HCT116 (cell line): ENCODE measurements around the gene FLNA. TPM values are rescaled to one million over a fixed set of nuclear protein-coding genes. Genes with fewer than 3 reads are reported as not detected.

Experiments used
- ATAC-seq: fragments of 200-7000 bp; cut with Tn5 transposase; 2 replicates; pipeline ENCODE4 v1.9.1; 2020; ENCODE audit warnings: mild to moderate bottlenecking, moderate library complexity
- BruUV-seq: library from RNA; stranded (reverse); fragments of 400-500 nt; replicated peaks from 2 replicates; lab custom pipeline; 2021; lab: Mats Ljungman, UMichigan
- CTCF ChIA-PET: fragments of 300-600 bp; sonication (Branson Sonifier 250); formaldehyde crosslinking; loops from one replicate; lab custom pipeline; 2021; ENCODE audit warnings: antibody characterized with exemption; lab: Charles Lee
- POLR2A ChIA-PET: fragments of 300-600, 350-600 bp; sonication (Branson Sonifier 250); formaldehyde crosslinking; loops from one replicate; lab custom pipeline; 2021; ENCODE audit warnings: antibody characterized with exemption; lab: Charles Lee
- RAD21 ChIA-PET, 2 experiments: fragments of 300-600 bp; sonication (Branson Sonifier 250); formaldehyde crosslinking; loops; one replicate each; lab custom pipeline; 2023; ENCODE audit warnings: low total read pairs in 2 of 2; ENCODE audit not compliant: uncharacterized antibody in 2 of 2, unreplicated experiment in 2 of 2, low non-redundant PET in 1 of 2; lab: Charles Lee
- DNase-seq: peaks from one replicate; pipeline ENCODE4 v3.0.0-alpha.2; 2010; ENCODE audit warnings: low read depth, low spot score
- H2AFZ ChIP-seq: fragments of 200-600 bp; shearing (Covaris generic), sonication (generic); 2 replicates; pipeline ENCODE4 v1.6.1; 2017; ENCODE audit warnings: low read depth, mixed run types, mixed read lengths, antibody characterized with exemption, low read length; ENCODE audit not compliant: poor library complexity, severe bottlenecking
- H3K27ac ChIP-seq: 2 replicates; pipeline ENCODE4 v1.5.1; 2012; ENCODE audit warnings: low read depth, low read length
- H3K27me3 ChIP-seq: fragments of 200-600 bp; sonication (generic); 2 replicates; pipeline ENCODE4 v1.6.1; 2016; ENCODE audit warnings: mixed run types, low read length, mixed read lengths; ENCODE audit not compliant: insufficient read depth
- H3K36me3 ChIP-seq, 2 experiments: fragments of 200-500 bp in 1 of 2; fragments of 200-600 bp in 1 of 2; sonication (Bioruptor generic) in 1 of 2; sonication (generic) in 1 of 2; 2 replicates each; pipeline versions ENCODE4 v1.5.1 to v1.6.1; 2014 to 2016; ENCODE audit warnings: low read length in 2 of 2, inconsistent platforms in 1 of 2, mixed read lengths in 1 of 2, mixed run types in 1 of 2; ENCODE audit not compliant: insufficient read depth in 2 of 2, control insufficient read depth in 1 of 2
- H3K4me1 ChIP-seq, 2 experiments: fragments of 200-600 bp in 1 of 2; sonication (generic) in 1 of 2; 2 replicates each; pipeline versions ENCODE4 v1.5.1 to v1.6.1; 2012 to 2017; ENCODE audit warnings: low read length in 2 of 2, inconsistent platforms in 1 of 2, mild to moderate bottlenecking in 1 of 2, mixed read lengths in 1 of 2, mixed run types in 1 of 2, moderate library complexity in 1 of 2; ENCODE audit not compliant: insufficient read depth in 2 of 2, control insufficient read depth in 1 of 2
- H3K4me2 ChIP-seq: fragments of 200-600 bp; sonication (generic); 2 replicates; pipeline ENCODE4 v1.6.1; 2017; ENCODE audit warnings: mixed run types, low read length, mixed read lengths
- H3K4me3 ChIP-seq, 2 experiments: fragments of 200-600 bp in 1 of 2; sonication (generic) in 1 of 2; replicated peaks in 1 of 2; 2 replicates each; pipeline ENCODE4 v1.5.1; 2011 to 2016; ENCODE audit warnings: low read length in 2 of 2, control low read depth in 1 of 2, low read depth in 1 of 2, mild to moderate bottlenecking in 1 of 2, mixed read lengths in 1 of 2, mixed run types in 1 of 2
- H3K79me2 ChIP-seq: fragments of 200-600 bp; sonication (generic); 2 replicates; pipeline ENCODE4 v1.6.1; 2017; ENCODE audit warnings: mild to moderate bottlenecking, mixed run types, low read length, moderate library complexity, mixed read lengths; ENCODE audit not compliant: insufficient read depth
- H3K9ac ChIP-seq: fragments of 200-600 bp; sonication (generic); 2 replicates; pipeline ENCODE4 v1.6.1; 2016; ENCODE audit warnings: low read length, mixed read lengths
- H3K9me2 ChIP-seq: fragments of 200-600 bp; sonication (generic), shearing (Covaris generic); 2 replicates; pipeline ENCODE4 v1.6.1; 2017; ENCODE audit warnings: mixed run types, mild to moderate bottlenecking, moderate library complexity; ENCODE audit not compliant: insufficient read depth
- H3K9me3 ChIP-seq, 2 experiments: fragments of 200-500 bp in 1 of 2; fragments of 200-600 bp in 1 of 2; sonication (Bioruptor generic) in 1 of 2; sonication (generic) in 1 of 2; 2 replicates each; pipeline ENCODE4 v1.6.1; 2014 to 2017; ENCODE audit warnings: low read length in 2 of 2, mixed read lengths in 2 of 2, inconsistent platforms in 1 of 2, low read depth in 1 of 2, mild to moderate bottlenecking in 1 of 2, mixed run types in 1 of 2, moderate library complexity in 1 of 2; ENCODE audit not compliant: control insufficient read depth in 1 of 2, insufficient read depth in 1 of 2
- H4K20me1 ChIP-seq: fragments of 200-600 bp; sonication (generic), shearing (Covaris generic); 2 replicates; pipeline ENCODE4 v1.6.1; 2017; ENCODE audit warnings: mixed run types, mild to moderate bottlenecking, moderate library complexity; ENCODE audit not compliant: insufficient read depth
- CEBPB ChIP-seq: IDR thresholded peaks from 2 replicates; pipeline ENCODE4 v1.6.1; 2012; ENCODE audit warnings: low read depth
- EGR1 ChIP-seq: IDR thresholded peaks from 2 replicates; pipeline ENCODE4 v1.6.1; 2012; ENCODE audit warnings: low read depth
- EZH2phosphoT487 ChIP-seq: fragments of 200-600 bp; IDR thresholded peaks from 2 replicates; pipeline ENCODE4 v1.6.1; 2018; ENCODE audit warnings: antibody characterized with exemption, borderline replicate concordance
- FOSL1 ChIP-seq: IDR thresholded peaks from 2 replicates; pipeline ENCODE4 v1.6.1; 2012; ENCODE audit warnings: low read depth
- JUND ChIP-seq: IDR thresholded peaks from 2 replicates; pipeline ENCODE4 v1.6.1; 2012
- POLR2A ChIP-seq: IDR thresholded peaks from 2 replicates; pipeline ENCODE4 v1.7.0; 2011; ENCODE audit warnings: borderline replicate concordance; ENCODE audit not compliant: insufficient read depth, insufficient read length; ENCODE audit errors: extremely low read depth
- POLR2AphosphoS5 ChIP-seq: IDR thresholded peaks from 2 replicates; pipeline ENCODE4 v1.6.1; 2011; ENCODE audit warnings: mild to moderate bottlenecking, low read depth, low read length, moderate library complexity
- RAD21 ChIP-seq: IDR thresholded peaks from 2 replicates; pipeline ENCODE4 v1.6.1; 2012; ENCODE audit warnings: low read depth, mild to moderate bottlenecking
- SIN3A ChIP-seq: IDR thresholded peaks from 2 replicates; pipeline ENCODE4 v1.6.1; 2012; ENCODE audit warnings: low read depth
- SP1 ChIP-seq: IDR thresholded peaks from 2 replicates; pipeline ENCODE4 v1.6.1; 2012; ENCODE audit warnings: low read depth
- YY1 ChIP-seq: IDR thresholded peaks from 2 replicates; pipeline ENCODE4 v1.6.1; 2011; ENCODE audit warnings: low read length, low read depth, moderate library complexity, mild to moderate bottlenecking; ENCODE audit not compliant: insufficient replicate concordance; ENCODE audit errors: extremely low read depth
- ZFX ChIP-seq: fragments of 450-650 bp; IDR thresholded peaks from 2 replicates; pipeline ENCODE4 v1.6.1; 2017
- intact Hi-C: fragments of 100-400 bp; cut with micrococcal nuclease; formaldehyde crosslinking; loops from 2 replicates; pipeline ENCODE4 v1.10.0; 2022
- total RNA-seq: library from RNA; stranded (reverse); gene quantifications from one replicate; pipeline ENCODE4 v1.2.1, GENCODE V29; 2021; ENCODE audit not compliant: unreplicated experiment
- TF ChIP-seq, protein P1 (sequence below): IDR thresholded peaks from 2 replicates; pipeline ENCODE4 v1.6.1; 2012

FLNA gene
- total RNA-seq, 1 experiment from 2014 or later = 546 TPM

DNA sequence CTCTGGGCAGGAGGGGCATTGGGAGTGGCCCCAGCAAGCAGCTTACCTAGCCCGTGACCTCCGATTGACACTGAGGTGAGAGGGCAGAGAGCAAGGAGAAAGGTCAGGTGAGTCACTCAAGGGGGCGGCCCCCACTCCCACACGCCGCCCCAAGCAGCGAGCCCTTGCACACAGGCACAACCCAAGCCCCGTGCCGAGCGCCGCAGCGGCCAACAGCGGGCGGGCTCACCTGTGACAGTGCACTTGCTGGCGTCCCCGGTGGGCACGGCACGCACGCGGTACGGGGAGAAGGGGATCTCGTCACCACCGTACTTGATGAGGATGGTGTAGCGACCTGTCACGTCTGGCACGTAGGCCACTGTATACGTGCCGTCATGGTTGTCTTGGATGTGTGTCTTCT is 17.2 kb downstream of the FLNA start:
- Histone ChIP-seq H3K79me2 (peaks cover 12% of the 10 kb centered on the region; the same call in 1 of the 2 replicates), H3K9me2 (no peaks in the 10 kb centered on the region), H2AFZ (no peak overlapping the region), H3K36me3 (peaks cover 8 to 20% of the 10 kb centered on the region in 2 experiments; a peak in 2 of 4 replicates), H3K9me3 (no peaks in the 10 kb centered on the region), H3K4me2 (no peak overlapping the region), H4K20me1 (no peaks in the 10 kb centered on the region), H3K9ac (no peak overlapping the region), H3K4me3 (no peak overlapping the region), H3K4me1 (no peaks in the 10 kb centered on the region), H3K27ac (no peak overlapping the region), H3K27me3 (no peaks in the 10 kb centered on the region)
- POLR2A ChIA-PET = no interaction called here
- DNase-seq (no peak), ATAC-seq (no peak)
- TF ChIP-seq EGR1 = no peak
- TF ChIP-seq, protein P1, sequence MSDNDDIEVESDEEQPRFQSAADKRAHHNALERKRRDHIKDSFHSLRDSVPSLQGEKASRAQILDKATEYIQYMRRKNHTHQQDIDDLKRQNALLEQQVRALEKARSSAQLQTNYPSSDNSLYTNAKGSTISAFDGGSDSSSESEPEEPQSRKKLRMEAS = no peak
- no peak for TF ChIP-seq YY1
- RAD21 ChIA-PET = no interaction called here
- intact Hi-C loops = no loop called here
- no TSS peak for BruUV-seq
- CTCF ChIA-PET = no interaction called here

DNA sequence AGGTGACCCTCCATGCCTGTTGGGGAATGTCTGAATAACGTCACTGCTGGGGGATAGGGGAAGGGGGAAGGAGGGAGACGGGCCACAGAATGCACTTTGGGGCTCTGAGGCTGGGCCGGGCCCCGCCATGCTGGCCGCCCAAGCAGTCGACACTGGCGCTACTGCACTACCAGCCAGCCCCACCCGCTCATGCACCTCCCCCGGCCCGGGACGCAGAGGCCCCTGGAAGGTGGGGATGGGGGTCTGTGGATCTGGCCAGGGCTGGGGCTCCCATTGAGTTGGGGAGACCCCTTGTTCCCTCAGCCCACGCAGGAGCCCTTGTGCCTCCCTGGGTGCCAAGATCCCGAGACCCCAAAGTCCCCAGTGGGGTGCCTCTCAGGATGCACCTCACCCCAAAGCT is 17.8 kb downstream of the FLNA start:
- Histone ChIP-seq H2AFZ (no peak overlapping the region), H3K27me3 (no peaks in the 10 kb centered on the region), H3K4me1 (no peaks in the 10 kb centered on the region), H3K36me3 (peaks cover 8 to 14% of the 10 kb centered on the region in 2 experiments; a peak in 2 of 4 replicates), H3K9ac (no peak overlapping the region), H3K9me3 (no peaks in the 10 kb centered on the region), H4K20me1 (no peaks in the 10 kb centered on the region), H3K4me3 (no peak overlapping the region), H3K79me2 (peaks cover 6% of the 10 kb centered on the region; the same call in 1 of the 2 replicates), H3K27ac (no peak overlapping the region), H3K4me2 (no peak overlapping the region), H3K9me2 (no peaks in the 10 kb centered on the region)
- ChIA-PET POLR2A (no interaction called here), RAD21 (no interaction called here), CTCF (no interaction called here)
- no peak for TF ChIP-seq SIN3A
- TF ChIP-seq POLR2A = no peak
- TF ChIP-seq JUND = no peak
- no peak for TF ChIP-seq RAD21
- no peak for TF ChIP-seq FOSL1
- TF ChIP-seq EZH2phosphoT487 = no peak
- no peak for TF ChIP-seq SP1
- TF ChIP-seq POLR2AphosphoS5 = no peak
- no peak for TF ChIP-seq ZFX
- no peak for TF ChIP-seq CEBPB
- TF ChIP-seq EGR1 = no peak
- BruUV-seq = no TSS peak
- ATAC-seq (no peak), DNase-seq (no peak)
- intact Hi-C loops = no loop called here
